Hepatocyte (in vitro differentiated cells): ENCODE data around the gene ABHD17A. TPM values are rescaled to one million over a fixed set of nuclear protein-coding genes. Genes with fewer than 3 reads are reported as not detected.

Experiments
- DNase-seq: peaks from one replicate; pipeline ENCODE4 v3.0.0-alpha.2; 2016; ENCODE audit warnings: low spot score
- H2AFZ ChIP-seq: fragments of 200-600 bp; sonication (generic); 2 replicates; pipeline ENCODE4 v1.6.0; 2016; ENCODE audit warnings: antibody characterized with exemption, mild to moderate bottlenecking
- H3K27ac ChIP-seq: fragments of 200-600 bp; sonication (generic); 2 replicates; pipeline ENCODE4 v1.5.1; 2016; ENCODE audit warnings: mild to moderate bottlenecking
- H3K27me3 ChIP-seq: fragments of 200-600 bp; sonication (generic); 2 replicates; pipeline ENCODE4 v1.6.1; 2016
- H3K36me3 ChIP-seq: fragments of 200-600 bp; sonication (generic); replicated peaks from 2 replicates; pipeline ENCODE4 v1.5.1; 2016; ENCODE audit warnings: low read depth; ENCODE audit not compliant: insufficient read depth
- H3K4me1 ChIP-seq: fragments of 200-600 bp; sonication (generic); 2 replicates; pipeline ENCODE4 v1.5.1; 2016; ENCODE audit warnings: mild to moderate bottlenecking, moderate library complexity; ENCODE audit not compliant: insufficient read depth
- H3K4me2 ChIP-seq: fragments of 200-600 bp; sonication (generic); 2 replicates; pipeline ENCODE4 v1.6.0; 2016
- H3K4me3 ChIP-seq: fragments of 200-600 bp; sonication (generic); 2 replicates; pipeline ENCODE4 v1.5.1; 2016; ENCODE audit warnings: mild to moderate bottlenecking
- H3K79me2 ChIP-seq: fragments of 200-600 bp; sonication (generic); 2 replicates; pipeline ENCODE4 v1.6.0; 2017; ENCODE audit warnings: mild to moderate bottlenecking
- H3K9me2 ChIP-seq: fragments of 200-600 bp; sonication (generic); replicated peaks from 2 replicates; pipeline ENCODE4 v1.6.0; 2017; ENCODE audit warnings: mild to moderate bottlenecking; ENCODE audit not compliant: insufficient read depth
- H3K9me3 ChIP-seq: fragments of 200-600 bp; sonication (generic); 2 replicates; pipeline ENCODE4 v1.5.1; 2016; ENCODE audit warnings: low read depth, mild to moderate bottlenecking
- H4K20me1 ChIP-seq: fragments of 200-600 bp; sonication (generic); 2 replicates; pipeline ENCODE4 v1.6.0; 2016; ENCODE audit warnings: mild to moderate bottlenecking; ENCODE audit not compliant: insufficient read depth, poor library complexity, severe bottlenecking
- CTCF ChIP-seq: fragments of 200-600 bp; sonication (generic); IDR thresholded peaks from 2 replicates; pipeline ENCODE4 v1.5.1; 2016; ENCODE audit warnings: antibody characterized with exemption, mild to moderate bottlenecking; ENCODE audit not compliant: poor library complexity
- EZH2 ChIP-seq: fragments of 200-600 bp; sonication (generic); IDR thresholded peaks from 2 replicates; pipeline ENCODE4 v1.6.1; 2016; ENCODE audit warnings: antibody characterized with exemption, mild to moderate bottlenecking, borderline replicate concordance
- EZH2phosphoT487 ChIP-seq: fragments of 200-600 bp; sonication (generic); IDR thresholded peaks from one replicate; pipeline ENCODE4 v1.6.1; 2018; ENCODE audit warnings: antibody characterized with exemption, mild to moderate bottlenecking, low read depth, moderate library complexity; ENCODE audit not compliant: unreplicated experiment, severe bottlenecking
- WGBS: methylation state at CpG from one replicate; pipeline ENCODE4 v1.1.6; 2016; ENCODE audit warnings: low lambda C conversion rate; ENCODE audit errors: missing lambda C conversion rate; 5-methylcytosine and 5-hydroxymethylcytosine counted together
- polyA plus RNA-seq: library from polyadenylated mRNA; unstranded; fragments of >200 nt; fragmentation: Nextera tagmentation; extraction: Ambion mirVana; gene quantifications from 2 replicates; pipeline ENCODE4 v1.2.1, GENCODE V29; 2016
- total RNA-seq: library from RNA; depleted of rRNA; stranded (reverse); fragments of >200 nt; gene quantifications from 2 replicates; pipeline ENCODE4 v1.2.3, GENCODE V29; 2014

Gene ABHD17A
- total and polyA plus RNA-seq, 2 experiments from 2014 or later = 62.5 to 102 TPM

DNA sequence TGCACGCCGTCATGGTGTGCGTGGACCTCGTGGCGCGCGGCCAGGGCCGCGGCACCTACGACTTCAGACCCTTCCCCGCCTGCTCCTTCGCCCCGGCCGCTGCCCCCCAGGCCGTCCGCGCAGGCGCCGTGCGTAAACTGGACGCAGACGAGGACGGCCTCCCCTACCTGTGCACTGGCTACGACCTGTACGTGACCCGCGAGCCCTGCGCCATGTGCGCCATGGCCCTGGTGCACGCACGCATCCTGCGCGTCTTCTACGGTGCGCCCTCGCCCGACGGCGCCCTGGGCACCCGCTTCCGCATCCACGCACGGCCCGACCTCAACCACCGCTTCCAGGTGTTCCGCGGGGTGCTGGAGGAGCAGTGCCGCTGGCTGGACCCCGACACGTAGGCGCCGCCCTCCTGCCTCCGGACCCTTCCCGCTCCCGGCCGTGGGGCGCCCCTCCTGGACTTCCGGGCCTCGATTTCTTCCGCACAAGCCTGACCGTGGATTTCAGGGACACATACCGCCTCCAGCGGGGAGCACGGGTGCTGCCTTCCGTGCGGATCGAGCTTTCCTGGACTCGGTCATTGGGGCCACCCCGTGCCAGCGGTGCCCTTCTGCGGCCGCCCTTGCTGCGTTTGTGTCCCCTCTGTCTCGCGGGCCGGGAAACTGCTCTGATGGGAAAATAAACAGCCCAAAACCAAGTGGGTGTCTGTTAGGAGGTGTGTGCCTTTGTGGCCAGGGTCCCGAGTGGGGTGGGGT, 27.6 kb upstream of the ABHD17A start:
- no peak overlapping the region for H3K4me3 ChIP-seq
- H3K36me3 ChIP-seq = no peaks in the 10 kb centered on the region
- TF ChIP-seq EZH2phosphoT487 (no peak), CTCF (no peak), EZH2 (no peak)
- H3K4me2 ChIP-seq = no peak overlapping the region
- peaks cover 3% of the 10 kb centered on the region for H3K4me1 ChIP-seq
- no peak overlapping the region for H3K27ac ChIP-seq
- H2AFZ ChIP-seq = no peak overlapping the region
- H3K9me2 ChIP-seq = no peaks in the 10 kb centered on the region
- no peaks in the 10 kb centered on the region for H3K9me3 ChIP-seq
- H3K79me2 ChIP-seq = peaks cover 65% of the 10 kb centered on the region
- 98% methylated on average over 60 of the region's 77 CpGs for WGBS
- peaks cover 45% of the 10 kb centered on the region for H4K20me1 ChIP-seq
- no peak for DNase-seq
- no peaks in the 10 kb centered on the region for H3K27me3 ChIP-seq

DNA sequence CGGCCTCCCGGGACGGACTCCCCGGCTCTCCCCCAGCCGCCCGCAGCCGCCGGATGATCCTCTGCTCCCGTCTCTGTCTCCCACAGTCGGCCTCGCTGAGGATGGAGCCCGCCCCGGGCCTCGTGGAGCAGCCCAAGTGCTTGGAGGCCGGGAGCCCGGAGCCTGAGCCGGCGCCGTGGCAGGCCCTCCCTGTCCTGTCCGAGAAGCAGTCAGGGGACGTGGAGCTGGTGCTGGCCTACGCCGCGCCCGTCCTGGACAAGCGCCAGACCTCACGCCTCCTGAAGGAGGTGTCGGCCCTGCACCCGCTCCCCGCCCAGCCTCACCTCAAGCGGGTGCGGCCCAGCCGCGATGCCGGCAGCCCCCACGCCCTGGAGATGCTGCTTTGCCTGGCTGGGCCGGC, 26.7 kb upstream of the ABHD17A start:
- H3K4me2 ChIP-seq = no peak overlapping the region
- H3K79me2 ChIP-seq = peaks cover 74% of the 10 kb centered on the region
- no peaks in the 10 kb centered on the region for H3K27me3 ChIP-seq
- H3K27ac ChIP-seq = no peak overlapping the region
- H3K4me3 ChIP-seq = no peak overlapping the region
- peaks cover 50% of the 10 kb centered on the region for H4K20me1 ChIP-seq
- no peaks in the 10 kb centered on the region for H3K9me3 ChIP-seq
- TF ChIP-seq CTCF = no peak
- no peak overlapping the region for H2AFZ ChIP-seq
- H3K36me3 ChIP-seq = no peaks in the 10 kb centered on the region
- no peak for DNase-seq
- H3K4me1 ChIP-seq = peaks cover 6% of the 10 kb centered on the region
- 98% methylated on average over 28 of the region's 37 CpGs for WGBS
- H3K9me2 ChIP-seq = no peaks in the 10 kb centered on the region

DNA sequence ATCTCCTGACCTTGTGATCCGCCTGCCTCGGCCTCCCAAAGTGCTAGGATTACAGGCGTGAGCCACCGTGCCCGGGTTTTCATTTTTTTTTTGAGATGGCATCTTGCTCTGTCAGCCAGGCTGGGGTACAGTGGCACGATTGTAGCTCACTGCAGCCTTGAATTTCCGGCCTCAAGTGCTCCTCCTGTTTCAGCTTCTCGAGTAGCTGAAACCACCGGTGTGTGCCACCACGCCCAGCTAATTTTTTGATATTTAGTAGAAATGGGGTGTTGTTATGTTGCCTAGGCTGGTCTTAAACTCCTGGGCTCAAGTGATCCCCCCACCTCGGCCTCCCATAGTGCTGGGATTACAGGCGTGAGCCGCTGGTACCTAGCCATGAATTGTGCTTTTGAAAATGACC, 25.8 kb upstream of the ABHD17A start:
- no peaks in the 10 kb centered on the region for H3K9me3 ChIP-seq
- no peaks in the 10 kb centered on the region for H3K27me3 ChIP-seq
- DNase-seq = no peak
- H2AFZ ChIP-seq = no peak overlapping the region
- H3K27ac ChIP-seq = no peak overlapping the region
- WGBS = 97% methylated on average over 13 of the region's 13 CpGs
- no peaks in the 10 kb centered on the region for H3K9me2 ChIP-seq
- no peak overlapping the region for H3K4me3 ChIP-seq
- peaks cover 83% of the 10 kb centered on the region for H3K79me2 ChIP-seq
- TF ChIP-seq EZH2phosphoT487 = no peak
- TF ChIP-seq CTCF = no peak
- TF ChIP-seq EZH2 = no peak
- H3K4me2 ChIP-seq = no peak overlapping the region
- H3K36me3 ChIP-seq = no peaks in the 10 kb centered on the region
- peaks cover 50% of the 10 kb centered on the region for H4K20me1 ChIP-seq
- H3K4me1 ChIP-seq = peaks cover 10% of the 10 kb centered on the region

GRCh38 chr19:1910177-1910576, 24.9 kb upstream of the ABHD17A start:
- TF ChIP-seq EZH2phosphoT487 (no peak), EZH2 (no peak), CTCF (no peak)
- peak overlapping the region; percentile 51 for H3K27ac ChIP-seq
- 96% methylated on average over 10 of the region's 10 CpGs for WGBS
- no peak for DNase-seq
- no peak overlapping the region for H3K4me3 ChIP-seq
- no peak overlapping the region for H2AFZ ChIP-seq
- no peak overlapping the region for H3K4me2 ChIP-seq
- H4K20me1 ChIP-seq = peaks cover 50% of the 10 kb centered on the region
- peaks cover 89% of the 10 kb centered on the region for H3K79me2 ChIP-seq
- H3K4me1 ChIP-seq = peaks cover 15% of the 10 kb centered on the region
- H3K9me3 ChIP-seq = no peaks in the 10 kb centered on the region
- no peaks in the 10 kb centered on the region for H3K36me3 ChIP-seq
- H3K27me3 ChIP-seq = no peaks in the 10 kb centered on the region
- no peaks in the 10 kb centered on the region for H3K9me2 ChIP-seq
